ENCODE data around the gene MDGA2. TPM values are rescaled to one million over a fixed set of nuclear protein-coding genes. Genes with fewer than 3 reads are reported as not detected.
A peak's percentile ranks its signal among the peaks of the same experiment; 100 is the strongest.
"Not testable (repeated sequence)": the region's sequence is repeated elsewhere in the genome, so short reads cannot be mapped to it uniquely, and the experiment has no call there.

MDGA2 gene
- total and polyA plus RNA-seq, 4 donors: 16.5 to 99.0 (median 34.1) TPM

DNA sequence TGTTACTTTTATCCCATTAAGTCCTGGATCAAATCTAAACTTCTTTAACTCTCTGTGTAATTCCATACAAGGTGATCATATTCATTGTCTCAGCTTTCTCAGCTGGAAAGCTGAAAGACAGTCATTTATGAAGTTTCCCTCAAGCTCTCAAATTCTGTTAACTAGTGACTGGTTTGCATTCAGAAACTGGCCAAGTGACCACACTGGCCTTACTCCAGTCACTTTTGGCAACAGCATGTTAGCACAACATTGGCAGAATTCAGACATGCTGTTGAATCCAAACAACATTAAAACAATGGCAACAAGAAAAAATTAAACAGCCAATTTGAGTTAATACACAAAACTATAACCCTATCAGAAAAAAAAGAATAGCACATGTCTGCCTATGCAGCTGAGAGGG, 343.3 kb downstream of the MDGA2 start:
- H3K36me3 ChIP-seq (ENCODE audit: control insufficient read depth, insufficient read depth, low read length): no peaks in the 10 kb centered on the region
- no peaks in the 10 kb centered on the region for H3K27me3 ChIP-seq (ENCODE audit: control insufficient read depth, insufficient read depth, low read length)
- no peaks in the 10 kb centered on the region for H3K9me3 ChIP-seq (ENCODE audit: control insufficient read depth, insufficient read depth, low read length)
- H3K4me1 ChIP-seq (ENCODE audit: control insufficient read depth, insufficient read depth, low read length): no peaks in the 10 kb centered on the region
- DNase-seq (ENCODE audit: low read depth in 4 of 6, low spot score in 6 of 6): peak; percentile 21 to 85 (median 40)
- no peak overlapping the region for H3K4me3 ChIP-seq (ENCODE audit: low read depth, low read length)
- no peak overlapping the region for H3K27ac ChIP-seq (ENCODE audit: low read depth, low read length)

- WGBS (ENCODE audit: insufficient coverage): 67% methylated on average over 1 of the region's 4 CpGs
- Histone ChIP-seq H3K36me3 (ENCODE audit: control insufficient read depth, insufficient read depth, low read length) (no peaks in the 10 kb centered on the region), H3K4me3 (ENCODE audit: low read depth, low read length) (no peak overlapping the region), H3K27me3 (ENCODE audit: control insufficient read depth, insufficient read depth, low read length) (no peaks in the 10 kb centered on the region), H3K4me1 (ENCODE audit: control insufficient read depth, insufficient read depth, low read length) (no peaks in the 10 kb centered on the region), H3K27ac (ENCODE audit: low read depth, low read length) (no peak overlapping the region), H3K9me3 (ENCODE audit: control insufficient read depth, insufficient read depth, low read length) (no peaks in the 10 kb centered on the region)
- DNase-seq (ENCODE audit: low read depth in 4 of 6, low spot score in 6 of 6): peak in 1 of 6 donors; percentile 75
Observed at GRCh38 chr14:47328376-47328775, 347.0 kb downstream of the MDGA2 start.

GRCh38 chr14:47327336-47327735, 348.1 kb downstream of the MDGA2 start:
- Histone ChIP-seq H3K27me3 (ENCODE audit: control insufficient read depth, insufficient read depth, low read length) (no peaks in the 10 kb centered on the region), H3K4me1 (ENCODE audit: control insufficient read depth, insufficient read depth, low read length) (no peaks in the 10 kb centered on the region), H3K36me3 (ENCODE audit: control insufficient read depth, insufficient read depth, low read length) (no peaks in the 10 kb centered on the region), H3K9me3 (ENCODE audit: control insufficient read depth, insufficient read depth, low read length) (no peaks in the 10 kb centered on the region), H3K27ac (ENCODE audit: low read depth, low read length) (no peak overlapping the region), H3K4me3 (ENCODE audit: low read depth, low read length) (no peak overlapping the region)
- WGBS (ENCODE audit: insufficient coverage): no CpG with 5 or more reads among the region's 3 CpGs
- DNase-seq (ENCODE audit: low read depth in 4 of 6, low spot score in 6 of 6): peak in 1 of 6 donors; percentile 53

GRCh38 chr14:47322751-47323150, 352.7 kb downstream of the MDGA2 start:
- H3K27ac ChIP-seq (ENCODE audit: low read depth, low read length): no peak overlapping the region
- WGBS (ENCODE audit: insufficient coverage): no CpG with 5 or more reads among the region's 2 CpGs
- H3K4me3 ChIP-seq (ENCODE audit: low read depth, low read length): no peak overlapping the region
- H3K4me1 ChIP-seq (ENCODE audit: control insufficient read depth, insufficient read depth, low read length): no peaks in the 10 kb centered on the region
- no peaks in the 10 kb centered on the region for H3K36me3 ChIP-seq (ENCODE audit: control insufficient read depth, insufficient read depth, low read length)
- H3K9me3 ChIP-seq (ENCODE audit: control insufficient read depth, insufficient read depth, low read length): no peaks in the 10 kb centered on the region
- DNase-seq (ENCODE audit: low read depth in 4 of 6, low spot score in 6 of 6): no peak
- no peaks in the 10 kb centered on the region for H3K27me3 ChIP-seq (ENCODE audit: control insufficient read depth, insufficient read depth, low read length)

- WGBS (ENCODE audit: insufficient coverage): no CpG with 5 or more reads among the region's 2 CpGs
- Histone ChIP-seq H3K27ac (ENCODE audit: low read depth, low read length) (no peak overlapping the region), H3K9me3 (ENCODE audit: control insufficient read depth, insufficient read depth, low read length) (no peaks in the 10 kb centered on the region), H3K4me3 (ENCODE audit: low read depth, low read length) (no peak overlapping the region), H3K36me3 (ENCODE audit: control insufficient read depth, insufficient read depth, low read length) (no peaks in the 10 kb centered on the region), H3K4me1 (ENCODE audit: control insufficient read depth, insufficient read depth, low read length) (no peaks in the 10 kb centered on the region), H3K27me3 (ENCODE audit: control insufficient read depth, insufficient read depth, low read length) (no peaks in the 10 kb centered on the region)
- no peak for DNase-seq (ENCODE audit: low read depth in 4 of 6, low spot score in 6 of 6)
Observed at GRCh38 chr14:47302121-47302520, 373.3 kb downstream of the MDGA2 start.

DNA sequence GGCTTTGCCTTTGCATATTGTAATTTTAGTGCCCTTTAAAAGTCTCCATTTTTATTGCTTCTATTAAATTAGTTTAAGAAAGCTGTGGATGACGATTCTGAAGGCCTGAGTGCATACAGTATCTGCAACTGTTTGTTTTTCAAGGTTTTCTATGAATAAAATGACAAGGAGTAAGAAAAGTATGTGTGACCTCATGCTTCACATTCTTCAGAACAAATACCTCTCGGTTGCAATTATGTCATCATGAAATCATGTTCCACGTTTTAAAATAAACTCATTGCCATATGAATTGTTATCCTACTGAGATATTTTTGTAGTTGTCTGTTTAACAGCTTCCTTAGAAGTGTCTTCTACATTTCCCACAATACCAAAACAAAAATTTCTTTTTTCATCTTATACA, 374.6 kb downstream of the MDGA2 start:
- Histone ChIP-seq H3K27me3 (ENCODE audit: control insufficient read depth, insufficient read depth, low read length) (no peaks in the 10 kb centered on the region), H3K4me3 (ENCODE audit: low read depth, low read length) (no peak overlapping the region), H3K4me1 (ENCODE audit: control insufficient read depth, insufficient read depth, low read length) (no peaks in the 10 kb centered on the region), H3K36me3 (ENCODE audit: control insufficient read depth, insufficient read depth, low read length) (no peaks in the 10 kb centered on the region), H3K27ac (ENCODE audit: low read depth, low read length) (no peak overlapping the region), H3K9me3 (ENCODE audit: control insufficient read depth, insufficient read depth, low read length) (no peaks in the 10 kb centered on the region)
- WGBS (ENCODE audit: insufficient coverage): no CpG with 5 or more reads among the region's 3 CpGs
- DNase-seq (ENCODE audit: low read depth in 4 of 6, low spot score in 6 of 6): no peak

GRCh38 chr14:47297374-47297773, 378.0 kb downstream of the MDGA2 start:
- WGBS (ENCODE audit: insufficient coverage): no CpG with 5 or more reads among the region's 1 CpG
- H3K27me3 ChIP-seq (ENCODE audit: control insufficient read depth, insufficient read depth, low read length): no peaks in the 10 kb centered on the region
- no peaks in the 10 kb centered on the region for H3K9me3 ChIP-seq (ENCODE audit: control insufficient read depth, insufficient read depth, low read length)
- H3K27ac ChIP-seq (ENCODE audit: low read depth, low read length): no peak overlapping the region
- H3K4me1 ChIP-seq (ENCODE audit: control insufficient read depth, insufficient read depth, low read length): no peaks in the 10 kb centered on the region
- no peaks in the 10 kb centered on the region for H3K36me3 ChIP-seq (ENCODE audit: control insufficient read depth, insufficient read depth, low read length)
- DNase-seq (ENCODE audit: low read depth in 4 of 6, low spot score in 6 of 6): no peak
- H3K4me3 ChIP-seq (ENCODE audit: low read depth, low read length): no peak overlapping the region

GRCh38 chr14:47284283-47284682, 391.1 kb downstream of the MDGA2 start:
- WGBS (ENCODE audit: insufficient coverage): no CpG with 5 or more reads among the region's 1 CpG
- no peaks in the 10 kb centered on the region for H3K36me3 ChIP-seq (ENCODE audit: control insufficient read depth, insufficient read depth, low read length)
- H3K9me3 ChIP-seq (ENCODE audit: control insufficient read depth, insufficient read depth, low read length): no peaks in the 10 kb centered on the region
- H3K27me3 ChIP-seq (ENCODE audit: control insufficient read depth, insufficient read depth, low read length): no peaks in the 10 kb centered on the region
- H3K27ac ChIP-seq (ENCODE audit: low read depth, low read length): no peak overlapping the region
- H3K4me1 ChIP-seq (ENCODE audit: control insufficient read depth, insufficient read depth, low read length): no peaks in the 10 kb centered on the region
- DNase-seq (ENCODE audit: low read depth in 4 of 6, low spot score in 6 of 6): no peak
- no peak overlapping the region for H3K4me3 ChIP-seq (ENCODE audit: low read depth, low read length)

GRCh38 chr14:47281761-47282160, 393.6 kb downstream of the MDGA2 start:
- not testable (repeated sequence) for H3K9me3 ChIP-seq (ENCODE audit: control insufficient read depth, insufficient read depth, low read length); H3K4me1 ChIP-seq (ENCODE audit: control insufficient read depth, insufficient read depth, low read length); DNase-seq (ENCODE audit: low read depth in 4 of 6, low spot score in 6 of 6); H3K36me3 ChIP-seq (ENCODE audit: control insufficient read depth, insufficient read depth, low read length); H3K27ac ChIP-seq (ENCODE audit: low read depth, low read length); H3K4me3 ChIP-seq (ENCODE audit: low read depth, low read length); H3K27me3 ChIP-seq (ENCODE audit: control insufficient read depth, insufficient read depth, low read length)
- 99% methylated on average over 11 of the region's 16 CpGs for WGBS (ENCODE audit: insufficient coverage)

GRCh38 chr14:47278233-47278842, 397.1 kb downstream of the MDGA2 start:
- no peak overlapping the region for H3K4me3 ChIP-seq (ENCODE audit: low read depth, low read length)
- WGBS (ENCODE audit: insufficient coverage): 0% methylated on average over 1 of the region's 5 CpGs
- no peaks in the 10 kb centered on the region for H3K36me3 ChIP-seq (ENCODE audit: control insufficient read depth, insufficient read depth, low read length)
- no peaks in the 10 kb centered on the region for H3K4me1 ChIP-seq (ENCODE audit: control insufficient read depth, insufficient read depth, low read length)
- H3K27ac ChIP-seq (ENCODE audit: low read depth, low read length): no peak overlapping the region
- no peaks in the 10 kb centered on the region for H3K27me3 ChIP-seq (ENCODE audit: control insufficient read depth, insufficient read depth, low read length)
- no peaks in the 10 kb centered on the region for H3K9me3 ChIP-seq (ENCODE audit: control insufficient read depth, insufficient read depth, low read length)
- DNase-seq (ENCODE audit: low read depth in 4 of 6, low spot score in 6 of 6): peak in 4 of 6 donors; percentile 15 to 68 (median 41)

Data from spinal cord (tissue), 10 donors.